ENCODE data around the gene GOLGA1. TPM values are rescaled to one million over a fixed set of nuclear protein-coding genes. Genes with fewer than 3 reads are reported as not detected.
"Not testable (repeated sequence)": the region's sequence is repeated elsewhere in the genome, so short reads cannot be mapped to it uniquely, and the experiment has no call there.

Gene GOLGA1, protein sequence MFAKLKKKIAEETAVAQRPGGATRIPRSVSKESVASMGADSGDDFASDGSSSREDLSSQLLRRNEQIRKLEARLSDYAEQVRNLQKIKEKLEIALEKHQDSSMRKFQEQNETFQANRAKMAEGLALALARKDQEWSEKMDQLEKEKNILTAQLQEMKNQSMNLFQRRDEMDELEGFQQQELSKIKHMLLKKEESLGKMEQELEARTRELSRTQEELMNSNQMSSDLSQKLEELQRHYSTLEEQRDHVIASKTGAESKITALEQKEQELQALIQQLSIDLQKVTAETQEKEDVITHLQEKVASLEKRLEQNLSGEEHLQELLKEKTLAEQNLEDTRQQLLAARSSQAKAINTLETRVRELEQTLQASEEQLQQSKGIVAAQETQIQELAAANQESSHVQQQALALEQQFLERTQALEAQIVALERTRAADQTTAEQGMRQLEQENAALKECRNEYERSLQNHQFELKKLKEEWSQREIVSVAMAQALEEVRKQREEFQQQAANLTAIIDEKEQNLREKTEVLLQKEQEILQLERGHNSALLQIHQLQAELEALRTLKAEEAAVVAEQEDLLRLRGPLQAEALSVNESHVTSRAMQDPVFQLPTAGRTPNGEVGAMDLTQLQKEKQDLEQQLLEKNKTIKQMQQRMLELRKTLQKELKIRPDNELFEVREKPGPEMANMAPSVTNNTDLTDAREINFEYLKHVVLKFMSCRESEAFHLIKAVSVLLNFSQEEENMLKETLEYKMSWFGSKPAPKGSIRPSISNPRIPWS
- 7.8 and 13.2 TPM in 2 replicates for total RNA-seq (2014; rRNA removed; shearing (Covaris generic))
- polyA plus RNA-seq (2015; cell fraction: cytosol; rRNA removed) = 8.7 and 11.7 TPM in 2 replicates
- 30.5 and 31.1 TPM in 2 replicates for polyA plus RNA-seq (2015; cell fraction: nucleus; rRNA removed)

DNA sequence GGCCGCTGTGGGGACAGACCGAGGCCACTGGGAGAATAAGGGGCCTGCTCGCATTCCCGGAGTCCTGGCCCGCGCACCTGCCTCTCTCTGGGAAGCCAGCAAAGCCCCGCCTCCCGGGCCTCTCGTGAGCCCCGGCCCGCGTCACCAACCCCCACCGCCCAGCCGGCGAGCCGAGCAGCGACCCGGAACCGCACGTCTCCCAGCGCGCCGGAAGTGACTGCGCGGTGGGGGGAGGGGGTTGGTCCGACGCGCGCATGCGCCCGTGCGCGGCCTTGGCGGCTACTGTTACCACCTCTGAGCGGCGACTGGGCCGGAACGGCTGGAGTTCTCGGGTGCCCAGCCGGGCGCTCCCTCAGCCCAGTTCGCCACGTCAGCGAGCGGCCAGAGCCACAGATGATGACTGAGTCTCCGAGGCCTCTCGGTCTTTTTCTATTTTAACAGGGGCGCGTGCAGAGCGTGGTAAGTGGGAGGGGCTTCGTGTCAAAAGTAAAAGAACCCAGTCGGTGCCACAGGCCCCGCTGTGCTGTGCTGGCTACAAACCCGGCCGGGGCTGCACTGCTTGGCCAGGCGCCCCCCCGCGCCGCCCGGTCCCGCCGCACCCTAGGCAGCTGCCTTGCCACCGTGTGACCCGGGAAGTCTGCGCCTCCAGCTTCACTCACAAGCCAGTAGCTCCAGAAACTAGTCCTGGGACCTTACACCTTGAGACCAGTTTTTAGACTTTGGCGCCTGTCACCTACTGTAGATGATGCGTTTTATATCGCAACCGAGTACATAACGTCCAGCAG, at the start of gene GOLGA1:
Gene GOLGA1, minus strand, starts transcription at position 190 of the 785 bp plus-strand sequence. CDS start 2,372 bp downstream, outside the sequence.
- DNase-seq (ENCODE audit: low read depth) = peak; percentile 96

DNA sequence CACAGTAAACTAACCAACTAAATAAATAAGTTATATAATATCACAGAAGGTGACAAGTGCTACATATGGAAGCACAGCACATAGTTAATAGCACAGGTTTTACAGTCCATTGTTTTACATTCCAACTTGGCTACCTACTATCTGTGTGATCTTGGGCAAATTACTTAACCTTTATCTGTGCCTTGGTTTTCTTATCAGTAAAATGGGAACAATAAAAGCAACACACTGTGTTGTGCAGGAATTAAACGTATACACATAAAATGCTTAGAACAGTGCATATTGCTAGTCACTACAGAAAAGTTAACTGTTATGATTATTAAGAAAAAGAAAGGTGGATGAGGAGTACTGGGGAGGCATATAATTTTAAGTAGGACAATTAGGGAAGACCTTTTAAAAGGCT, 42.8 kb upstream of the GOLGA1 start:
- DNase-seq (ENCODE audit: low read depth) = no peak

DNA sequence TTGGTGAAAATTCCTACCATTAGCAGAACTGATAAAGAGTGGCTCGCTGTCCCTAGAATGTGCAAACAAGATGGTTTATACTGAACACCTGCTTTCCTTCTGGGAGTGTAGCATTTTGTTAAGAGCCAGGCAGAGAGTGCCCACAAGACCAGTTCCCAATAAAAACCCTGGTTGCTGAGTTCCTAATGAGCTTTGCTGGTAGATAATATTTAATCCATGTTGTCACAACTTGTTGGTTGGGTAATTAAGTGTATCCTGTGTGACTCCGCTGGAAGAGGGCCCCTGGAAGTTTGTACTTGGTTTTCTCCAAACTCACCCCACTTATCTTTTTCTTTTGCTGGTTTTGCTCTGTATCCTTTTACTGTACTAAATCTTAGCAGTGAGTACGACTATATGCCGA, 39.5 kb upstream of the GOLGA1 start:
- no peak for DNase-seq (ENCODE audit: low read depth)

DNA sequence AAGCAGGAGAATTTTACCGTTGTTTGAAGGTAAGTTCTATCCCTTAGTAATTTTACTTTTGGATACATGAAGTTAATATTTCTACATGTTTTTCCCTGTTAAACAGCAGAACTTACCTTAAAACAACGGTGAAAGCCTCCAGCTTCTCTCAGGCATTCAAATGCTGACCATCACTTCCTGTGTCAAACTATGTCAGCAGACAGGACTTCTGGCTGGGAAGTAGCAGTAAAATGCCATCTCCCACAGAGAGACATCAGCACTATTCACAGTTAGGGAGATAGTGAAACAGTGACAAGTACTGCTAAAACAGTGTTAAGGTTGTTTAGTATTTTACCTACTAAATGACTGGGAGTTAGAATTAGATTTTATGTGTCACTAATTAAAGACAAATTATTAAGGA, 34.2 kb upstream of the GOLGA1 start:
- DNase-seq (ENCODE audit: low read depth) = no peak

DNA sequence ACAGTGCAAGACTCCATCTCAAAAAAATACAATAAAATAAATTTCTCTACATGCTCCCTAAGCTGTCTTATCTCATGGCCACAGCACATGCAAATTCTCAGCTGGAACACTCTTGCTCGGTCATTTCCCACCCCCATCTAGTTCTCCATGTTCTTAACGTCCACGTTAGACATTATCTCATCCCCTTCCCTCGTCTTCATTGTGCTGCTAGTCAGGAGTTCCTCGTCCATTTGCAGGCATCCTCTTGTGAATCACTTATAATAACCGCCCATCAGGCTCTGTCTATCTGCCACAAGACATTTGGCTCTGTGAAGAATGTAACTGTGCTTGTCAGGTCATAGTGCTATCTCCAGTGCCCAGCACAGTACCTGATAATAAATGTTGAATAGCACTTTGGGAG, 32.9 kb upstream of the GOLGA1 start:
- DNase-seq (ENCODE audit: low read depth) = no peak

DNA sequence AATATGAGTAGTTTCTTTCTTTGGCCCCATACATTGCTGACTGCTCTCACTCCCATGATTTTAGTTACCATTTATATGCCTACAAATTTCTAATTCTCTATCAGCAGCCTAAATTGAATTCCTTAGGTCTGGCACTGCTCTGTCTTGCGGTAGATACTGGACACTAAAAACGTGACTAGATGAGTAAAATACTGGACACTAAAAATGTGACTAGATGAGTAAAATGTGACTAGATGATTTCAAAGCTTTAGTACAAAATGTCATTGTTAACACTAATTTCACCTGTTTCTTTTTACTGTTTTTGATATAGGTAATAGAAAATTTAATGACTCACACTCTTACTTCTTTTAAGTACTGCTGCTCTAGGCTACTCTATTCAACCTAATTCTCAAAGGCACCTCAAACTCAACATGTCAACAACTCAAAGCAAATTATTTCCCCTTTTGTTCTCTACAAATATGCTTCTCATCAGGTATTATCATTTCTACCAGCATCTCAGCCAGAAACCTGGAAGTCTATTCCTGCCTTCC, 31.4 kb upstream of the GOLGA1 start:
- DNase-seq (ENCODE audit: low read depth) = no peak

DNA sequence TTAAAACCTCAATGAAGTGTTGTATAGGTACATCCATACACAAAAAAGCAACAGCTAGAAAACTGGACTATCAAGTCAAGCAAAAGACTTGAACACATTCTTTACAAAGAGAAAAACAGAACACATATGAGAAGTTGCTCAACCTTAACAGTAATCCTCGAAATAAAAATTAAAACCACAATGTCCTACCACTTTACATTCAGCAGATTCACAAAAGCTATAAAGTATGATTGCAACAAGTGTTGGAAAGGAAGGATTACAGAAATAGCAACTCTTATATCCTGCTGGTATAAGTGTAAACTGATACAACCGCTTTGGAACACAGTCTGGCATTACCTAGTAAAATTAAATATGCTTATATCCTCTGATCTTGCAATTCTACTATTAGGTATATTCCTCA, 28.5 kb upstream of the GOLGA1 start:
- DNase-seq (ENCODE audit: low read depth) = no peak

DNA sequence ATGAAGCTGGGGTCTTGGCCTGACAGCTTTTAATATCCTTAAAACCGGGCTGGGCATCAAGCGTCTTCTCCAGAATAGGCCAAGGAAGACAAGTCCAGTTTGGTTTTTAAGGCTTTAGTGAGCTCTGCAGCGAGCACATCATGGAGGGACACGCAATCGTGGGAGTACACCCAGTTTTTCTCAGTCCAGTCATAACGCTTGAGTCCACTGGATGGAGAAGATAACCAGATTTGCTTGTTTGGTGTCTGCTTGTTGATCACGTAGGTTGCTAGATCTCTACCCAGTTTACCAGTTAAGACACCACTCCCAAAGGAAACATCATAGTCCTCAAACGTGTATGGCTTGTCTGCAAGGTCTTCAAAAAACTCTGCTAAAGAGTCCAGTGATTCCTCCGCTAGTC, 27.4 kb upstream of the GOLGA1 start:
- no peak for DNase-seq (ENCODE audit: low read depth)

DNA sequence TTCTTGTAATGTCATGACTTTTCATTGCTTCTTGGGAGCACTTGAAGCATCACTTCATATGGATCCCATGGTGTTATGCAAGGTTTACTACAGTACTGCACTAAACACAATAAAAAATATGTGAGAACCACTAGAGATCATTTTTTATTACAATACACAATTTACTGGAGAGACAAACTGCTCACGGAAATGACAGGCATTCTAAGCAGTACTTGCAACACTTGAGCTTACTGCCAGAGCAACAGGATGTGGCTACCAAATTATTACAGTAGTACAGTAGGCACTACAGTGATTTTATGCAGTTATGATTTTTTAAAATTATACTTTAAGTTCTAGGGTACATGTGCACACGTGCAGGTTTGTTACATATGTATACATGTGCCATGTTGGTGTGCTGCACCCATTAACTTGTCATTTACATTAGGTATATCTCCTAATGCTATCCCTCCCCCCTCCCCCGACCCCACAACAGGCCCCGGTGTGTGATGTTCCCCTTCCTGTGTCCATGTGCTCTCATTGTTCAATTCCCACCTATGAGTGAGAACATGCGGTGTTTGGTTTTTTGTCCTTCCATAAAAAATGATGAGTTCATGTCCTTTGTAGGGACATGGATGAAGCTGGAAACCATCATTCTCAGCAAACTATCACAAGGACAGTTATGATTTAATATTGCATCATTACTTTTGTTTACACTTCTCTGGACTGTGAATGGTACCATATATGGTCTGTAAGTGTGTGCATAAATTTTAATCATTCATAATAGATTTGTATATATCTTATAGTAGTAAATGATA, 25.1 kb upstream of the GOLGA1 start:
- not testable (repeated sequence) for DNase-seq (ENCODE audit: low read depth)

DNA sequence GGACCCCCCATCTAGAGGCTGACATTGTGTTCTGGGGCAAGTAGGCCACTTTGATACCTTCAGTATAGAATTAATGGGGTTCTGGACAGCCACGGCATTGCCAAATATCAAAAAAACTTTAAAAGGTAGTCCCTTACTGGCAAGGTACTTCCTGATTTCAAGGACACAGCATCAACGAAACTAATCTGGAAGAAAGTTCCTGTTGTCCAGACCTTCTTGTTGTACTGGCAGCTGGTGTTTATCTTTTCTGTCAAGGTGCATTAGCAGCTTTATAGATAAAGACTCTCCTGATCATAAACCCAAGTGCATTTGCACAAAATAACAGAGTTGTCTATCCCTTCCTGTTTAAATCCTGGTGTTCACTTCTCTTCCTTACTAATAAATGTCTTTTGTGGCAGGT, 23.7 kb upstream of the GOLGA1 start:
- DNase-seq (ENCODE audit: low read depth) = no peak

DNA sequence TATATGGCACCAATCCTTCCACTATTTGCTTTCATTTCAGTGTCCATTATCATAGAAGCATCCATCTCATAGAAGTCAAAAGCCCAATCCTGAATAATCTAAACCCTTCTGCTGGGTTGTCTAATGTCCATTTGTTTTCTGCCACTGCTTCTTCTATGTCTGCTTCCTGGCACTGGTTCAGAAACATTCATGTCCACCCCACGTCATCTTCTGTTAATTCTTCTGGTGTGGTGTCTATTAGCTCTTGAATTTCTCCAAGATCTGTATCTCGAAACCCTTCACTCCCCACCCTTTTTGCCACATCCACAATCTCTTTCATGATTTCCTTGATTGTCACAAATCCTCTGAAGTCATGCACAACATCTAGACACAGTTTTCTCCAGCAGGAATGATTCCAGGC, 23.2 kb upstream of the GOLGA1 start:
- DNase-seq (ENCODE audit: low read depth) = no peak

DNA sequence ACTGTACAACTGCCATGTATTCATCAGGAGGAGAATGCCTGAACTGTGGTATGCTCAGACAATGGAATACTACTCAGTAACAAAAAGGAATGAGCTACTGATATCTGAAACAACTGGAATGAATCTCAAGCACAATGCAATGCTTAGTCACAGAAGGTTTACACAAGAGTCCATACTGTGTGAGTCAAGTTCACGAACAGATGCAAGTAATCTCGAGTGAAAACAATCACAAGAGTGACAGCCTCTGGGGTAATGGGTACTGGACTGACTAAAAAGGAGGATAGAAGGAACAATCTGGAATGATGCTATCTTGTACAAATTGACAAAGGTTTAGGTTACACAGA, 19.5 kb upstream of the GOLGA1 start:
- no peak for DNase-seq (ENCODE audit: low read depth)

DNA sequence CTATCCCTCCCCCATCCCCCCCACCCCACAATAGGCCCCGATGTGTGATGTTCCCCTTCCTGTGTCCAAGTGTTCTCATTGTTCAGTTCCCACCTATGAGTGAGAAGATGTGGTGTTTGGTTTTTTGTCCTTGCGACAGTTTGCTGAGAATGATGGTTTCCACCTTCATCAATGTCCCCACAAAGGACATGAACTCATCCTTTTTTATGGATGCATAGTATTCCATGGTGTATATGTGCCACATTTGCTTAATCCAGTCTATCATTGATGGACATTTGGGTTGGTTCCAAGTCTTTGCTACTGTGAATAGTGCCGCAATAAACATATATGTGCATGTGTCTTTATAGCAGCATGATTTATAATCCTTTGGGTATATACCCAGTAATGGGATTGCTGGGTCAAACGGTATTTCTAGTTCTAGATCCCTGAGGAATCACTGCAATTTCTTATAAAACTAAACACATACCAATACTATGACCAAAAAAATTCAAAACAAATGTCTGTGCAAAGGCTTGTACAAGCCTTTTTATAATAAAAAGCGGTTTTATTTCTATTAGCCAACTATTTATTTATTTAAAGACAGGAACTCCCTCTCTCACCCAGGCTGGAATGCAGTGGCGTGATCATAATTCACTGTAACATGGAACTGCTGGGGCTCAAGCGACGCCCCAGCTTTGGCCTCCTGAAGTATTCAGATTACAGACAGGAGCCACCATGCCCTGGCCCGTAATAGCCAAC, 19.0 kb upstream of the GOLGA1 start:
- not testable (repeated sequence) for DNase-seq (ENCODE audit: low read depth)

DNA sequence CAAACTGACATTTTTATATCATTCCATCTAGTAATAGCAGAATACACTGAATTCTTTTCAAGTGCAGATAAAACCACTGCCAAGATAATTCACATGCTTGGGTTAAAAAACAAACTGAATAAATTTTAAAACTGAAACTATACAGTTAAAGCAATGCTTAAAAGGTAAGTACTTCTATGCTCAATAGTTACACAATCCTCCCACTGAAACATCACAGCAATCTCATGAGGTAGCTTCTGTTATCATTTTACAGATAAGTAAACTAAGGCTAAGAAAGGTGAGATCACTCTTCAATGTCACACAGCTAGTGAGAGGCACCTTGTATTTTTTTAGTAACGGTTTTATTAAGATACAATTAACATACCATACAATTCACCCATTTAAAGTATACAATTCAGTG, 13.4 kb upstream of the GOLGA1 start:
- DNase-seq (ENCODE audit: low read depth) = no peak

DNA sequence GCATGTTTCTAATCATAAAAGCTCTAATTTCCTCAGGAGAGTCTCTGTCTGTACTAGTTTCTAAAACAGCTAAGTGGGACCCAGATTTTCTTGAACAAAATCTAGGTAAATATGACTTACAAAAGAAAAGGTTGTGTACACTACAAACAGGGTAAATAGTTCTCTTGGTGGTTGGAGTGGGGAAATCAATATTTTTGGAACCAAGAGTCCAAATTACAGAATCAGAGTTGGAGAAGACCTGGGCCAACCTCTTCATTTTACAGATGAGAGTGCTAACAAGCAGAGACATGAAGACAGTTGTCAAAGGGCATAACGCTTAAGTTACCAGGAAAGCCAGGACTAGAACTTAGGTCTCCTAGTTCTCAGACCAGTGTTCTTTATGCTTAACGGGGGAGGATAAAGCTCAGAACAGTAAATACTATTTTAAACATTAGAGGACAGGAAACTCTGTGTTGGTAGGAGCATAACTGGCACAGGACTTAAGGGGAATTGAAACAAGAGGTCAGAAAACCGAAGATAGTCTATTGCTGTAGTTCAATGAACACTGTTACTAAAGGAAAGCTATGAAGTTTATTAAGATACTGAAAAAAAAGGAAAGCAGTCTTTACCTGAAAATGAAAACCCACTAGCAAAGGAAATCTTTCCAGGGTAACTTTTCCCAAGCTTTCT, 9.3 kb upstream of the GOLGA1 start:
- DNase-seq (ENCODE audit: low read depth) = no peak

DNA sequence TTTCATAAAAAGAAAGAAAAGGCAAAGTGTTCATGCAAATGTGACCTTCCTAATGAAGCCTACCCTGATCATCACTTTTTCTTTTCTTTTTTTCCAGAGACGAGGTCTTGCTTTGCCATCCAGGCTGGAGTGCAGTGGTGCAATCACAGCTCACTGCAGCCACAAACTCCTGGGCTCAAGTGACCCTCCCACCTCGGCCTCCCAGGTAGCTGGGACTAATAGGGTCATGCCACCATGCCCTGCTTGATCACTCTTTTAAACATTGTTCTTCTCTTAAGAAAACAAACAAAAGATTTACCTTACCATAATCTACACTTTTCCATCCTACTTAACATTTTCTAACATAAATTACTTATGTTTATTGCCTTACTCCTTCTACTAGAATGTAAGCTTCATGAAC, 8.5 kb upstream of the GOLGA1 start:
- no peak for DNase-seq (ENCODE audit: low read depth)

DNA sequence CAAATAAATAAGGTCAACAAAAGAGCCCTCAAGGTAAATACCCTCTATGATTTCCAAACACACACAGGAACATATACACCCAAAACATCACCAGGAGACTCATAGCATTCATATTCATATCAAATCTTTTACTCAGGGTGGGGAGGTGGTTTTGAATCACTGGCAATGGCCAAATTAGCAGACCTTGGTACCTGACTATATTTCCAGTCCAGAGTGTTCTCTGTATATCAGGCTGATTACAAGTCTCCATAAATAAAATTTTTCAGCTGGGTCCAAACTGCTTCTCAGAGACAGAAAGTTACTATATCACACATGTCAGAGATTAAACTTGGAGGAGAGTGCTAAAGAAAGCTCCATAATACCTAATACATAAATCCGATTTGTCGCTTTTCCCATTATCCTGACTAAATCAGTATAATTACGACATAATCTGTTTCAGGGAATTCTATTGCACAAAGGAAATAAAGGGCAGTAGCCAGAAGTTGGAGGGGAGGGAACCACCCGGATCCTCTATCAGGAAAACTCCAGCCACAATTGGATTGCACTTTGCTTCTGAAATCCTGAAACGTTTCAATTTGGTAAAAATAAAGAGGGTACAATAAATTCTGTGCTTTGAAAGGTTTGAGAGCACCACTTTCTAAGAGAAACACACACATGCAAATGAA, 7.0 kb upstream of the GOLGA1 start:
- DNase-seq (ENCODE audit: low read depth) = no peak

DNA sequence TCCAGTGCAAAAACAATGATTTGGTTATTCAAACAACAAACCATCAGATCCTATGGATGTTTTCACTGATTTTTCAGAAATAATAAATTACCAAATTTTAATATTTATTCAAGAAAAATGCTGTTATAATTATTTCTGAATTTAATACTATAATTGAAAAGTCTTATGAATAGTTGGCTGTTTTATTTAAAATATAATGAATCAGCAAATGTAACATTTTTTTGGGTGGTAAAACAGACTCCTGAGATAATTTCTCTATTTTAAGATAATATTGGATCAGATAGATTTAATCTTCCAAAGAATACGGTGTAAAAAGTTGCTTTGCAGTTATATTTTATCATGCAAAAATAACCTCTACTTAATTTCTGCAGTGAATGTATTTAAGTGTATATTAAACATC, 5.3 kb upstream of the GOLGA1 start:
- no peak for DNase-seq (ENCODE audit: low read depth)

All from HT1080 (cell line).